ENCODE data around the gene PIGO. TPM values are rescaled to one million over a fixed set of nuclear protein-coding genes. Genes with fewer than 3 reads are reported as not detected.
A peak's percentile ranks its signal among the peaks of the same experiment; 100 is the strongest.

Gene PIGO
- total and polyA plus RNA-seq, 8 donors, result 22.9 to 30.7 (median 25.2) TPM

- H3K27ac ChIP-seq, result no peak overlapping the region
- no peaks in the 10 kb centered on the region for H3K9me3 ChIP-seq
- peaks cover 0 to 28% of the 10 kb centered on the region in 2 donors for H3K36me3 ChIP-seq
- no peaks in the 10 kb centered on the region for H3K27me3 ChIP-seq
- H3K4me1 ChIP-seq, result no peaks in the 10 kb centered on the region
- H3K4me3 ChIP-seq, result no peak overlapping the region
- ATAC-seq (no peak), DNase-seq (no peak)
- intact Hi-C loops (cut with DNase I), result no loop called here
- TF ChIP-seq, protein P1, sequence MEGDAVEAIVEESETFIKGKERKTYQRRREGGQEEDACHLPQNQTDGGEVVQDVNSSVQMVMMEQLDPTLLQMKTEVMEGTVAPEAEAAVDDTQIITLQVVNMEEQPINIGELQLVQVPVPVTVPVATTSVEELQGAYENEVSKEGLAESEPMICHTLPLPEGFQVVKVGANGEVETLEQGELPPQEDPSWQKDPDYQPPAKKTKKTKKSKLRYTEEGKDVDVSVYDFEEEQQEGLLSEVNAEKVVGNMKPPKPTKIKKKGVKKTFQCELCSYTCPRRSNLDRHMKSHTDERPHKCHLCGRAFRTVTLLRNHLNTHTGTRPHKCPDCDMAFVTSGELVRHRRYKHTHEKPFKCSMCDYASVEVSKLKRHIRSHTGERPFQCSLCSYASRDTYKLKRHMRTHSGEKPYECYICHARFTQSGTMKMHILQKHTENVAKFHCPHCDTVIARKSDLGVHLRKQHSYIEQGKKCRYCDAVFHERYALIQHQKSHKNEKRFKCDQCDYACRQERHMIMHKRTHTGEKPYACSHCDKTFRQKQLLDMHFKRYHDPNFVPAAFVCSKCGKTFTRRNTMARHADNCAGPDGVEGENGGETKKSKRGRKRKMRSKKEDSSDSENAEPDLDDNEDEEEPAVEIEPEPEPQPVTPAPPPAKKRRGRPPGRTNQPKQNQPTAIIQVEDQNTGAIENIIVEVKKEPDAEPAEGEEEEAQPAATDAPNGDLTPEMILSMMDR (IDR thresholded peaks at IDR 0.05), result no peak
These were observed 11.3 kb downstream of the PIGO start for GRCh38 chr9:35085078-35085477.

GRCh38 chr9:35079426-35080341 lies 16.7 kb downstream of the PIGO start, which contains the start of gene FANCG:
Gene FANCG, minus strand, starts transcription at chr9:35079942. Its CDS starts 418 bp downstream, at chr9:35079524.
- TF ChIP-seq, protein P1 (IDR thresholded peaks at IDR 0.05), result no peak
- intact Hi-C loops (cut with DNase I), result no loop called here
- H3K9me3 ChIP-seq, result no peaks in the 10 kb centered on the region
- H3K4me3 ChIP-seq, result peak within 1 kb of the TSS; percentile 71 to 91
- no peaks in the 10 kb centered on the region for H3K27me3 ChIP-seq
- DNase-seq, result peak; percentile 92 to 96 (median 94)
- ATAC-seq, result peak; percentile 99
- peaks cover 0 to 16% of the 10 kb centered on the region in 2 donors for H3K4me1 ChIP-seq
- peaks cover 0 to 11% of the 10 kb centered on the region in 2 donors for H3K36me3 ChIP-seq
- H3K27ac ChIP-seq, result peak within 1 kb of the TSS; percentile 73 to 79

DNA sequence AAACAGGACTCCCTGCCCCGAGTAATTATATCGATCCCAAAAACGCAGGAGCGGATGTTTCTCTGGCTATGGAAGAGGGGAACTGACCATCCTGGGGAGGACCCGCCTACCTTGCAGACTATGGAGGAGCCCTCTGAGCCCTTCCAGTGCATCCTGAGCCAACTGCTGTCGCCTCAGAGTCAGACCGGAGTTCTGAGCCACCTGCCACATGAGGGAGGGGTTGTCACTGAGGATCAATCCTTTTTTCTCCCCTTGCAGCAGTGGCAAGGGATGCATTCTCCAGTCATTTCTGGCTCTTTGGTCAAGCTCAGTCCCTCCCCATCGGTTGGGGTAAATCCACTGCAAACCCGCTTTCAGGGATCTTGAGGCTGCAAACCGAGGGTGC lies 17.4 kb downstream of the PIGO start:
- Histone ChIP-seq H3K4me1 (peaks cover 0 to 16% of the 10 kb centered on the region in 2 donors), H3K27me3 (no peaks in the 10 kb centered on the region), H3K36me3 (peaks cover 0 to 16% of the 10 kb centered on the region in 2 donors), H3K4me3 (peak overlapping the region; percentile 71 to 91), H3K9me3 (no peaks in the 10 kb centered on the region), H3K27ac (peak overlapping the region; percentile 73 to 79)
- no peak for DNase-seq
- TF ChIP-seq, protein P1 (IDR thresholded peaks at IDR 0.05), result no peak
- intact Hi-C loops (cut with DNase I), result no loop called here
- ATAC-seq, result no peak

- Histone ChIP-seq H3K27ac (no peak overlapping the region), H3K4me1 (peaks cover 0 to 19% of the 10 kb centered on the region in 2 donors), H3K36me3 (peaks cover 0 to 16% of the 10 kb centered on the region in 2 donors), H3K27me3 (no peaks in the 10 kb centered on the region), H3K4me3 (peak overlapping the region in 1 of 2 donors; percentile 71), H3K9me3 (no peaks in the 10 kb centered on the region)
- intact Hi-C loops (cut with DNase I), result no loop called here
- TF ChIP-seq, protein P1 (IDR thresholded peaks at IDR 0.05), result no peak
- no peak for ATAC-seq
- DNase-seq, result no peak
These were observed 18.3 kb downstream of the PIGO start for GRCh38 chr9:35078066-35078465.

DNA sequence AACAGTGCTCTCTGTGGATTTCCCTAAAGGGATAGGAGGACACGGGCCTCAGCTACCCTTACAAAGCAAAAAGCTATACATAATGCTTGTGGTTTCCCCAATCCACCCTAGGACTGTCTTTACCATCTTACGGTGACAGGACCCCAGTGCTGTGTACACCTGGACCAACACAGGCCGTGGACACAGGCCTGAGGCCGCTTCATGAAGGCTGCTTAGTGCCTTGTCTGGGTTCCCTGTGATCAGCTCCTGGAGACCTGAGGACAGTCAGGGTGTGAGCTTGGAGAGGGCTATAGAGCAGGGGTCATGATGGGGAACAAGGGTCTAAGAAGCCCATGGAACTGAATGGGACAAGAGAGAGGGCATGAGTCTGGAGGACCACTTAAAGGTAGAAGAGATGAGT lies 19.5 kb downstream of the PIGO start:
- no peak for ATAC-seq
- intact Hi-C loops (cut with DNase I), result no loop called here

More for the DNA sequence above, 19.5 kb downstream of the PIGO start:
- no peak for DNase-seq
- TF ChIP-seq, protein P1 (IDR thresholded peaks at IDR 0.05), result no peak
- peaks cover 0 to 16% of the 10 kb centered on the region in 2 donors for H3K36me3 ChIP-seq
- no peaks in the 10 kb centered on the region for H3K27me3 ChIP-seq
- no peaks in the 10 kb centered on the region for H3K9me3 ChIP-seq
- peaks cover 0 to 23% of the 10 kb centered on the region in 2 donors for H3K4me1 ChIP-seq
- no peak overlapping the region for H3K4me3 ChIP-seq
- H3K27ac ChIP-seq, result no peak overlapping the region
